Ovary (tissue), 9 donors: Measurements from ENCODE around the gene F12. TPM values are rescaled to one million over a fixed set of nuclear protein-coding genes. Genes with fewer than 3 reads are reported as not detected.

Experiments
- DNase-seq, 5 donors: peaks; one replicate each; pipeline ENCODE4 v3.0.0-alpha.2; 2019 to 2020
- H3K27ac ChIP-seq, 2 donors: fragments of 200-600 bp; one replicate each; pipeline versions ENCODE4 v1.5.1 to v1.8.0; 2019 to 2022
- H3K27me3 ChIP-seq: fragments of 200-600 bp; one replicate; pipeline ENCODE4 v1.8.0; 2022
- H3K36me3 ChIP-seq: fragments of 200-600 bp; sonication (generic); one replicate; pipeline ENCODE4 v1.5.1; 2019
- H3K4me1 ChIP-seq: one replicate; pipeline ENCODE4 v1.8.1; 2013; ENCODE audit warnings: mild to moderate bottlenecking, moderate library complexity; ENCODE audit not compliant: insufficient read depth
- H3K4me3 ChIP-seq: fragments of 200-600 bp; sonication (generic); one replicate; pipeline ENCODE4 v1.5.1; 2017
- H3K9me3 ChIP-seq, 2 donors: fragments of 200-600 bp in 1 of 2; sonication (generic) in 1 of 2; one replicate each; pipeline versions ENCODE4 v1.5.1 to v1.8.1; 2013 to 2019; ENCODE audit warnings: mild to moderate bottlenecking in 1 of 2, moderate library complexity in 1 of 2
- EP300 ChIP-seq: sonication (generic); formaldehyde crosslinking; IDR thresholded peaks from one replicate; pipeline ENCODE4 v1.6.1; 2017; ENCODE audit warnings: antibody characterized with exemption
- POLR2A ChIP-seq: fragments of 450-650 bp; IDR thresholded peaks from one replicate; pipeline ENCODE4 v1.6.1; 2017; ENCODE audit warnings: antibody characterized with exemption, mild to moderate bottlenecking, moderate library complexity
- WGBS, 3 donors: extraction: QIAGEN DNeasy Blood & Tissue Kit in 1 of 3; methylation state at CpG; one replicate each; pipeline versions ENCODE4 v1.1.5 to v1.1.7; 2013 to 2017; 5-methylcytosine and 5-hydroxymethylcytosine counted together
- intact Hi-C, 4 donors: fragments of 100-400 bp; cut with DNase I; formaldehyde crosslinking; loops; one replicate each; pipeline versions ENCODE4 v1.11.0 to v1.15.1; 2022 to 2023
- polyA plus RNA-seq, 2 donors: library from polyadenylated mRNA; stranded (reverse); fragments of 200-250 nt in 1 of 2; fragments of 350-450 nt in 1 of 2; fragmentation: Illumina TruSeq in 1 of 2; extraction: RNeasy Lipid Tissue Mini Kit (QIAGEN cat#74804) in 1 of 2; gene quantifications; one replicate each; pipeline ENCODE4 v1.2.3, GENCODE V29; 2013 to 2014
- total RNA-seq, 7 donors: library from RNA; depleted of rRNA in 2 of 7; stranded (reverse); fragments of >200 nt in 2 of 7; fragmentation: NEBNext Ultra II Directional in 3 of 7; extraction: Animal tissue kit (Norgen Biotek cat#: 25700) in 3 of 7; gene quantifications; one replicate each; pipeline versions ENCODE4 v1.1.0 to v1.2.4, GENCODE V29; 2016 to 2023
- TF ChIP-seq, protein P1 (sequence below), 3 donors: fragments of 450-650 bp in 2 of 3; fragments of 200-600 bp in 1 of 3; IDR thresholded peaks; one replicate each; pipeline versions ENCODE4 v1.5.1 to v1.8.0; 2016 to 2022; ENCODE audit warnings: antibody characterized with exemption in 3 of 3, mild to moderate bottlenecking in 1 of 3
- donor health status: DM: no; HTN: no; CAD: no; lungs with moderate emphysema.
- donor health status: DM: no; HTN: no; CAD: no.
- donor health status: Bipolar disorder and iron deficiency.
- donor health status: DM: yes; HTN: yes; CAD: no.
- donor health status: DM: no; HTN: no; CAD: no.
- donor health status: DM: yes; HTN: yes; CAD: no.

F12 gene
- total and polyA plus RNA-seq, 9 donors = 0.28 to 1.7 TPM; not detected in 7

- no peaks in the 10 kb centered on the region for H3K27me3 ChIP-seq
- no peak overlapping the region for H3K27ac ChIP-seq
- no peaks in the 10 kb centered on the region for H3K4me1 ChIP-seq
- no peaks in the 10 kb centered on the region for H3K9me3 ChIP-seq
- whole genome bisulfite sequencing, 3 donors = 15 to 26% (median 20%) methylated on average over 11 of the region's 11 CpGs
- no peak overlapping the region for H3K4me3 ChIP-seq
- no peaks in the 10 kb centered on the region for H3K36me3 ChIP-seq
- peak in 2 of 5 donors; percentile 44 to 72 for DNase-seq
- no peak for TF ChIP-seq POLR2A
- intact Hi-C loops = loop anchor here in 2 of 4 donors (10.0 kb wide), 2 partner anchors 268 to 792 kb away; no protein-coding TSS in a partner anchor
Observed at GRCh38 chr5:177382423-177383029, 26.8 kb downstream of the F12 start.

GRCh38 chr5:177380805-177381126 lies 28.6 kb downstream of the F12 start:
- TF ChIP-seq EP300 (no peak), POLR2A (no peak)
- TF ChIP-seq, protein P1, sequence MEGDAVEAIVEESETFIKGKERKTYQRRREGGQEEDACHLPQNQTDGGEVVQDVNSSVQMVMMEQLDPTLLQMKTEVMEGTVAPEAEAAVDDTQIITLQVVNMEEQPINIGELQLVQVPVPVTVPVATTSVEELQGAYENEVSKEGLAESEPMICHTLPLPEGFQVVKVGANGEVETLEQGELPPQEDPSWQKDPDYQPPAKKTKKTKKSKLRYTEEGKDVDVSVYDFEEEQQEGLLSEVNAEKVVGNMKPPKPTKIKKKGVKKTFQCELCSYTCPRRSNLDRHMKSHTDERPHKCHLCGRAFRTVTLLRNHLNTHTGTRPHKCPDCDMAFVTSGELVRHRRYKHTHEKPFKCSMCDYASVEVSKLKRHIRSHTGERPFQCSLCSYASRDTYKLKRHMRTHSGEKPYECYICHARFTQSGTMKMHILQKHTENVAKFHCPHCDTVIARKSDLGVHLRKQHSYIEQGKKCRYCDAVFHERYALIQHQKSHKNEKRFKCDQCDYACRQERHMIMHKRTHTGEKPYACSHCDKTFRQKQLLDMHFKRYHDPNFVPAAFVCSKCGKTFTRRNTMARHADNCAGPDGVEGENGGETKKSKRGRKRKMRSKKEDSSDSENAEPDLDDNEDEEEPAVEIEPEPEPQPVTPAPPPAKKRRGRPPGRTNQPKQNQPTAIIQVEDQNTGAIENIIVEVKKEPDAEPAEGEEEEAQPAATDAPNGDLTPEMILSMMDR (IDR thresholded peaks at IDR 0.05) = no peak
- H3K9me3 ChIP-seq = no peaks in the 10 kb centered on the region
- DNase-seq = no peak
- no peaks in the 10 kb centered on the region for H3K27me3 ChIP-seq
- no peaks in the 10 kb centered on the region for H3K36me3 ChIP-seq
- H3K27ac ChIP-seq = no peak overlapping the region
- no peaks in the 10 kb centered on the region for H3K4me1 ChIP-seq
- no peak overlapping the region for H3K4me3 ChIP-seq
- intact Hi-C loops = loop anchor here in 2 of 4 donors (10.0 kb wide), 2 partner anchors 266 to 794 kb away; no protein-coding TSS in a partner anchor
- WGBS, 3 donors = 72 to 84% (median 81%) methylated on average over 6 of the region's 6 CpGs

DNA sequence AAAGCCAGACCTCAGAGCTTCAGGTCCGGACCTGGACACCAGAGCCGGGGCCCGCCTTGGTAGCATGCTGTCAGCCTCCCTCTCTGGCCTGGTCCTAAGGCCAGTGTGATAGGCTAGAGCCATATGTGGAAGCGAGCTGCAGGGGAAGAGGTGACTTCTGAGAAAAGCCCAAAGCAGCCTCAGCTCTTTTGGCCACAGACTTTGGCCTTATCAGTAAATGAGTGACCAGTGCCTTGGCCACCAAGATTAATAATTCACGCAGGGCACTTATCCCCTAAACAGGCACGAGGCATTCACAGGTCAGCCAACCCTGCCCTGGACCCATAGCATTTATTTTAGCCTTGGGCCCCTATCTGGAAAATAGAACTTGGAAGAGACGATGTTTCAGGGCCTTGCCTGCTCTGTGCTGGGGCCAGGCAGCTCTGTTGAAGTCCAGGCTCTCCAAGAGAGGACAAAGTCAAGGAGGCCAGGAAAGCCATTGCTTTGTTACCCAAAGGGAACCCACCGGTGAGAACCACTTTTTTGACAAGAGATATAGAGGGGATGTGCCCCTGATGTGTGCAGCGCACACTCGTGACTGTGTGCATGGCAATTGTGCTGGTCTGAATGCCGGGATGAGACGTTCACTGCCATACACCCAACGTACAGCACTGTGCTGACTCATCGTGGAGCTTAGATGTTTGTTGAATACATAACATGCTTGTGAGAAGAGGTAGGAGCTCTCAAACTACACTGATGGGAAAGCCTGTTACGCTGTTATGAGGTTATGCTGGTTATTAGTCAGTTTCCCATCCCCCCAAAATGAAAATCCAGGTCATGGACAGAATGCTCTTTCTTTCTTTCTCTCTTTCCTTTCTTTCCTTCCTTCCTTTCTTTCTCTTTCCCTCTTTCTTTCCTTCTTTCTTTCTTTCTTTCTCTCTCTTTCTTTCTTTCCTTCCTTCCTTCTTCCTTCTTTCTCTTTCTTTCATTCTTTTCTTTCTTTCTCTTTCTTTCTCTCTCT lies 30.2 kb downstream of the F12 start:
- Histone ChIP-seq H3K36me3 (no peaks in the 10 kb centered on the region), H3K4me1 (no peaks in the 10 kb centered on the region), H3K9me3 (no peaks in the 10 kb centered on the region), H3K27ac (no peak overlapping the region), H3K27me3 (no peaks in the 10 kb centered on the region), H3K4me3 (no peak overlapping the region)
- DNase-seq = no peak
- TF ChIP-seq, protein P1 (IDR thresholded peaks at IDR 0.05) = no peak
- TF ChIP-seq POLR2A = no peak
- no peak for TF ChIP-seq EP300
- 78 to 81% (median 79%) methylated on average over 14 to 15 of the region's 15 CpGs for WGBS, 3 donors
- intact Hi-C loops = no loop called here

DNA sequence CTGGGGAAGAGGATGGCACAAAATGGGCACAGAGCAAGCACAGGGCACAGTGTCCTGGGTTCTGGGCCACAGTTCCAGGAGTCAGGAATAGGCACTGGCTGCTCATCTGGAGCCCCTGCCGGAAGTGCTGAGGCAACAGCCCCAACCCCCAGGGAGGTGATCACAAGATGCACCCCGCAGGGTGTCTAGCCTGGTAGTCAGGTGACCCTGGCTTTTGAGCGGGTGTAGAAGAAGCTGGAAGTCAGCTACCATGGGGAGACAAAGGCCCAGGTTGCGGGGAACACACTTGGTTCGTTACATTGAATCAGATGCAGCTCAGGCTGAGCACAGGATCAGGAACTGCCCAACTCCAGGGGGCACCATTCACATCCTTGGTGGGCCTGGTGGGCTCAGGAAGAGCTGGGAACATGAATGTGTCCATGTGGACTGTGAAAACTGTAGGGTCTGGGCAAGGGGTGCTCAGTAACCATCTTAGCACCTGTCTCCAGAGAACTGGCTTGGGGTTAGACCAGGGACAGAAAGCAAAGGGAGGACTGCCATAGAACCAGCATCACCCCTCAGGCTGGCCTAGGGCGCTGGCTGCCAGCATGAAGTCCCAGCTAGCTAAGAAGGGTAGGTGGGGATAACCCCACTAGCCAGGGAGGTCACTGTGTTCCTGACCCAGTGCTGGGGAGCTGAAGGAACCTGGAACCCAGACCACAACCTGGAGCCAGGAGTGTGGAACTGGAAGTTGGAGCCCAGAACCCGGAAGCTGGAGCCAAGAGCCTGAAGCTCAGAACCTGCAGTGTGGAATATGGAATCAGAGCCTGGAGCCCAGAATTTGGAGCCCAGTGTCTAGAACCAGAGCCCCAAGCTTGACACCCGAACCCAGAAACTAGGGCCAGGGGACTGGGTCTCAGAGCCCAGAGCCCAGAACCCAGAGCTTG lies 31.2 kb downstream of the F12 start:
- no peak for DNase-seq
- Histone ChIP-seq H3K4me3 (no peak overlapping the region), H3K4me1 (no peaks in the 10 kb centered on the region), H3K27ac (no peak overlapping the region), H3K9me3 (no peaks in the 10 kb centered on the region), H3K27me3 (no peaks in the 10 kb centered on the region), H3K36me3 (no peaks in the 10 kb centered on the region)
- TF ChIP-seq POLR2A (no peak), EP300 (no peak)
- TF ChIP-seq, protein P1 (IDR thresholded peaks at IDR 0.05) = no peak
- intact Hi-C loops = no loop called here
- 86 to 93% (median 93%) methylated on average over 8 of the region's 8 CpGs for WGBS, 3 donors
